Inferior parietal cortex (tissue), 1 donor: Measurements from ENCODE around the gene ELMO2.
"Not testable (repeated sequence)": the region's sequence is repeated elsewhere in the genome, so short reads cannot be mapped to it uniquely, and the experiment has no call there.

Experiments
- DNase-seq: peaks from one replicate; pipeline ENCODE4 v3.0.0-alpha.2; 2016; ENCODE audit errors: extremely low spot score

The ELMO2 gene

DNA sequence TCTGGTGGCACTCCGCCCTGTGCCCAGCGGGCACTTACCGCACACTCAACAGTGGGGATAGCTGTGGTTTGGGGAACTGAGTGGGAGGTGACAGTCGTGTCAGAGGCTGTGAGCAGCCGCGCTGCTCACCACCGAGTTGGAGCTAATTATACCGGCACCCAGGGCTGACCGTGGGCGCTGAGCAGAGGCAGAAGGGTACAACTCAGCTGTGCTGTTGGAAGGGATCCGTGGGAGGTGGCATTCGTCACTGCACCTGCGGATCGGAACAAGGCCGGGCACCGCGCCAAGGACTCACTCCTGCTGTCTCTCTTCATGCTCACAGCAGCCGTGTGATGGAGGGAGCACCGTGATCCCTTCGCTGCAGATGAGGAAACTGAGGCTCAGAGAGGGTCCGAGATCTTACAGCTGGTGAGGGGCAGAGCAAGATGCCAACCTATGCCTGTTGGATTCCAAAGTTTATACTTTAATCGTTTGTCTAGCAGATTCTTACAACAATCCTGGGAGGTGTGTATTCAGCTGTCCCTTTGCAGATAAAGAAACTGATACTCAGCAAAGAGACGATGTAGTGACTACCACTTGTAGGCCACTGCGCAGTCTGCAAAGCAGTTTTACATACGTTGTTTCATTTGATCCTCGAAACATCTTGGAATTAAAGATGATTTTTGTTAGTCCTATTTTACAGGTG, 713 bp upstream of the ELMO2 start:
- DNase-seq, result peak; percentile 66

- peak; percentile 55 for DNase-seq
Observed at GRCh38 chr20:46402331-46402811, 4.0 kb downstream of the ELMO2 start.

- DNase-seq, result no peak
Observed at GRCh38 chr20:46401478-46401860, 4.9 kb downstream of the ELMO2 start.

- no peak for DNase-seq
Observed at GRCh38 chr20:46400828-46401477, 5.5 kb downstream of the ELMO2 start.

DNA sequence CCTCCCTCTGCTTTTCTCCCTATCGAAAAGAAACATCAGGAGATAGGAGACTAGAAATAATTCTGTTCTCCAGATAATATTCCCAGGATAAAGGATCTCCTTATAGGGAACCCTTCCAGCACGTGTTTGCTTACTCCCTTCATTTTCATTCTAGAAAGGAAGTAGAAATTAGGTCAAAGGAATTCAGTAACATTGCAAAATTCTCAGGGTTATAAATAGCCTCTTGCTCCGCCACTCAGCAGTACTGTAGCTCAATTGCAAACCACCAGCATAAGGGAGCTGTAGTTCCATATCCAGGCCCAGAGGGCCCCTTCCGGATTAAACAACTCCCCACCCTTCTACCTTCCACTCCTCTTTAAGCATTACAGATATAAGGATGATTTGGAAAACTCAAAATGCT, 6.2 kb downstream of the ELMO2 start:
- no peak for DNase-seq

- DNase-seq, result no peak
Observed at GRCh38 chr20:46399401-46399800, 7.0 kb downstream of the ELMO2 start.

DNA sequence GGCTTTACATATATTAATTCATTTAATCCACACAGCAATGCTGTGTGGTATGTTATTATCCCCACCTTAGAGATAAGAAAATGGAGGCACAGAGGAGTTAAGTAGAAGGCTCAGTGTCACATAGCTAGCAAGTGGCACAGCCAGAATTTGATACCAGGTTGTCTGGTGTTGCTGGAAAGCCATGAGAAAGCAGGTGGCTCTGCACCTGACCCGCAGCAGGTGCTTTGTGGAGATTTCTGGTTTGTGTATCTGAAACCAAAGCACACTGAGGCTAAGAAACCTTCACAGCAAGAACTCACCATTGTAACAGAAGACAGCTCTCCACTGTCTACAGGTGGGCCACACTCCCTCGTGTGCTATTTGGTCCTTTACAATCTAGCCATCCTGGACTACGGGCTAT, 7.5 kb downstream of the ELMO2 start:
- DNase-seq, result no peak

GRCh38 chr20:46396052-46396740, 10.2 kb downstream of the ELMO2 start:
- no peak for DNase-seq

GRCh38 chr20:46394872-46395760, 11.3 kb downstream of the ELMO2 start:
- no peak for DNase-seq

- DNase-seq, result no peak
Observed at GRCh38 chr20:46393967-46394366, 12.4 kb downstream of the ELMO2 start.

- no peak for DNase-seq
Observed at GRCh38 chr20:46388937-46389336, 17.5 kb downstream of the ELMO2 start.

DNA sequence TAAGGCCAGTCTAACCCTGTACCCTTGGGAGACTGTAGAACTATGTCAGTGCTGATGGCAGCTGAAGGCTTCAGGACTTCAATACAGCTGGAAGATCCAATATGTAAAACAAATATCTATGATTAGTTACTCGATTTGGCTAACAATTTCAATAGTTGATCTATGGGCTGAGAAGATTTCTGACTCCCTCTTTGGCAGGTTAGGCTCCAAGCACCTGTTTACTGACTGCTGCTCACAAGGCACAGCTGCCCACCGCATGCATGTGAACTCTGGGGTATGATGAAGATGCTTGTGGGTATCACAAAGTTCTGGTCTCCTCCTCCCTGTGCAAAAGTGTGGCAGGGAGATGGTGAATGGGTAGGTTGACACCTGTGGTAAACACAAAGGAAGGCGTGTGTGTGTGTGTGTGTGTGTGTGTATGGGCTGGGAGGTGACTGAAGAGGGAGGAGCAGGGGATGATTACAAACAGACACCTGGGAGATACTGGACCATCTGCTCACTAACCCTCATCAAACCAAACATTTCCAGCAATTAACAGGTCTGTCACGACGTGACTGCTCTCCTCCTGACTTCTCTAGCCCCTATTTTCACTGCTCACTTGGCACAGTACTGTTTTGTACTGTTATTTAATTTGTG, 18.1 kb downstream of the ELMO2 start:
- no peak for DNase-seq

- DNase-seq, result not testable (repeated sequence)
Observed at GRCh38 chr20:46387054-46387453, 19.4 kb downstream of the ELMO2 start.

DNA sequence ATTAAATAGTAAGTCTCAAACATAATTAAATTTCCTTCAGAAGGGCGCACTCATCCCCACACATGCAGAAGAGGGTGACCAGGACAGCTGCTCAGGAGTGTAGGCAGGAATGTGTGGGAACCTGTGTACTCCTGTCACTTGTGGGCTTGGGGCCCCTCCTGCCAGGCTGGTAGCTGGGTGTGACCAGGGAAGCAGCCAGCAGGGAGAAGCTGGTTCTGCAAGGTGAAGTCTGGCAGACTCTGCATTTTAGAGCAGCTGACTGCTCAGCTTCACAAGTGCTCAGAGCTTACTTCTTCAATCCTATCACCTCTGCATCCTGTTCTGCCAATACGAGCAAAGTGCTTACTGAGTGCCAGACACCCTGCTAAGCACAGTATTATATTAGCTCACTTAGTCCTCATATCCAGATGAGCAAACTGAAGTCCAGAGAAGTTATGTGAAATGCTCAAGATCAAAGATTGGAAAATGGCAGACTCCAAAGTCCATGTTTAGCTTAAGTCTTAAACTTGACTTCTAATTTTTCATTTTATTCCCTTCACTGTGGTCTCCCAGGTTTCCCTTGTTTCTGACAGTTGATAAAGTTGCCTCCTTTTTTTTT, 27.9 kb downstream of the ELMO2 start:
- no peak for DNase-seq

GRCh38 chr20:46377518-46377917, 28.9 kb downstream of the ELMO2 start:
- DNase-seq, result no peak

DNA sequence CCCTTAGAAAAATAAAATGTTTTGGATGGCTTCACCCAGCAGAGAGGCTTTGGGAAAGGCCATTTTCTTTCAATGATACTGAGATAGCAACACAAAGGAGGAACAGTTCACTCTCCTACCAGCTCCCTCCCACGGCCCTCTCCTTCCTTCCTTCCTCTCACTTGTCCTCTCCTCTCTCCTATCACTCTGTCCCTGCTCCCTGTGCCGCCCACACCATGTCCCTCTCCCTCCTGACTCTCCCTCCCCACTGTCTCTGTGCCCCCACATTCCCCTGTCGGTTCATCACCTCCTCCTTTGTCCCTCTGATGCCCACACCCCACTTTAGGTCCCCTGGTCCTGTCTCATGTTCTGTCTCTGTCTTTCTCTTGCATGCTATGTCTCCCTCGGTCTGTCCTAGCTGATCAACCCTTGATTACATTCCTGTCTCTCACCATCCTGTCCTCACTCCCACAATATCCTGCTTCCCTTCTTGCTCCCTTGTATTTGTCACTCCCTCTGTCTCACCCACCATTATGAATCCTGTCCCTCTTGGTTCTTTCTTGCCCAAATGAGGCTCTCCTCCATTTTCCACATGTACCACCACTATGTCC, 30.1 kb downstream of the ELMO2 start:
- no peak for DNase-seq

DNA sequence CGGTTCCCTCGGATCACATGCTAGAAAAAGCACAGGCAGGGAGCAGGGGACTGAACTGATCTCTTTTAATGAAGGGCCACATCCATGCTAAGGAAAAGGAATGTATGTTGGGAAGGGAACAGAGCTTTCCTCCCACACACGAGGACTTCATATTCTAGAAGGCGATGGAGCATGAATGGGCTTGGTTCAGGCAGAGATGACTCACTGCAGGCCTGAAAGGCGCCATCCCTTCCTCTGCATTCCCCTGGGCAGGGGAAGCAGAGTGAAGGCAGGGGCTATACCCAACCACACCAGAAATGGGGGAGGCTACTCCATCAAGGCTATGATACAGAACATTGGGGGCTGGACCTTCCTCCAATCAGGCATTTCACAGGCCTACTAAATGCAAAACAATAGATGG, 30.6 kb downstream of the ELMO2 start:
- no peak for DNase-seq

DNA sequence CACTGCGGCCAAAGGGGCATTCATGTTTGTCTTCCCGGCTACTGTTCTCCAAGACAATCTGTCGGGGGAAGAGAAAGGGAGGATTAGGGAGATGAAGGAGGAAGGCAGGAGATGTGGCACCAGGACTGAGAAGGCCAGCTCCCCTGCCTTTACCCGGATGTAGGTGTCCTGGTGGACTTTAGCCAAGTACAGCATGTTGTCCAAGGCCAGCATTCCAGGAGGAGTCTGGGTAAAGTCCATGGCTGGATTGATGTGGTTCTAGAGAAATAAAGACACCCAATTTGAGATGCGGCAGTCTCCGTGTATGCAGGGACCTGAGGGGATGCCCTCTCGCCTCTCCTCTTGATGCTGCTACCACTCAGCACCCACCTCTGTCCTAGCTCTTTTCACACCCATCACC, 32.0 kb downstream of the ELMO2 start:
- DNase-seq, result no peak

- DNase-seq, result no peak
Observed at GRCh38 chr20:46371656-46372055, 34.8 kb downstream of the ELMO2 start.

- DNase-seq, result no peak
Observed at GRCh38 chr20:46368902-46369268, 37.5 kb downstream of the ELMO2 start.
